Bone marrow (tissue), 2 donors: ENCODE data around the gene FILIP1.

ENCODE experiments used
- DNase-seq, 2 donors: peaks; one replicate each; lab custom pipeline; 2025; lab: John Stamatoyannopoulos, UW

Gene FILIP1

GRCh38 chr6:75266716-75267291 lies 226.8 kb downstream of the FILIP1 start:
- peak in 1 of 2 donors; percentile 36 for DNase-seq

GRCh38 chr6:75263401-75263750 lies 230.2 kb downstream of the FILIP1 start:
- DNase-seq: no peak

- DNase-seq: no peak
Measured at GRCh38 chr6:75262716-75263400, 230.7 kb downstream of the FILIP1 start.

GRCh38 chr6:75261299-75261698 lies 232.3 kb downstream of the FILIP1 start:
- DNase-seq: no peak

- DNase-seq: no peak
Measured at GRCh38 chr6:75257343-75258087, 236.1 kb downstream of the FILIP1 start.

GRCh38 chr6:75250552-75250951 lies 243.0 kb downstream of the FILIP1 start:
- DNase-seq: no peak

GRCh38 chr6:75249837-75250236 lies 243.8 kb downstream of the FILIP1 start:
- DNase-seq: no peak

GRCh38 chr6:75246386-75246785 lies 247.2 kb downstream of the FILIP1 start:
- no peak for DNase-seq

- DNase-seq: no peak
Measured at GRCh38 chr6:75244063-75244584, 249.5 kb downstream of the FILIP1 start.

- DNase-seq: peak; percentile 64 to 97
Measured at GRCh38 chr6:75243333-75244062, 250.1 kb downstream of the FILIP1 start, which contains the start of gene COX7A2. TSS of gene COX7A2 (minus strand) at chr6:75243801. CDS start at chr6:75243734, 67 bp downstream.
